HTR-8/SVneo (cell line): ENCODE data around the gene SLC35C1.
A peak's percentile ranks its signal among the peaks of the same experiment; 100 is the strongest.
"Not testable (repeated sequence)": the region's sequence is repeated elsewhere in the genome, so short reads cannot be mapped to it uniquely, and the experiment has no call there.

ENCODE experiments used
- DNase-seq: peaks from one replicate; pipeline ENCODE4 v3.0.0; 2011; ENCODE audit warnings: low spot score, mixed read lengths; ENCODE audit not compliant: insufficient read length
- FAIRE-seq: peaks from 2 replicates; lab custom pipeline; 2011; peaks lifted over from hg19 to GRCh38; lab: Jason Lieb, UNC

Gene SLC35C1

DNA sequence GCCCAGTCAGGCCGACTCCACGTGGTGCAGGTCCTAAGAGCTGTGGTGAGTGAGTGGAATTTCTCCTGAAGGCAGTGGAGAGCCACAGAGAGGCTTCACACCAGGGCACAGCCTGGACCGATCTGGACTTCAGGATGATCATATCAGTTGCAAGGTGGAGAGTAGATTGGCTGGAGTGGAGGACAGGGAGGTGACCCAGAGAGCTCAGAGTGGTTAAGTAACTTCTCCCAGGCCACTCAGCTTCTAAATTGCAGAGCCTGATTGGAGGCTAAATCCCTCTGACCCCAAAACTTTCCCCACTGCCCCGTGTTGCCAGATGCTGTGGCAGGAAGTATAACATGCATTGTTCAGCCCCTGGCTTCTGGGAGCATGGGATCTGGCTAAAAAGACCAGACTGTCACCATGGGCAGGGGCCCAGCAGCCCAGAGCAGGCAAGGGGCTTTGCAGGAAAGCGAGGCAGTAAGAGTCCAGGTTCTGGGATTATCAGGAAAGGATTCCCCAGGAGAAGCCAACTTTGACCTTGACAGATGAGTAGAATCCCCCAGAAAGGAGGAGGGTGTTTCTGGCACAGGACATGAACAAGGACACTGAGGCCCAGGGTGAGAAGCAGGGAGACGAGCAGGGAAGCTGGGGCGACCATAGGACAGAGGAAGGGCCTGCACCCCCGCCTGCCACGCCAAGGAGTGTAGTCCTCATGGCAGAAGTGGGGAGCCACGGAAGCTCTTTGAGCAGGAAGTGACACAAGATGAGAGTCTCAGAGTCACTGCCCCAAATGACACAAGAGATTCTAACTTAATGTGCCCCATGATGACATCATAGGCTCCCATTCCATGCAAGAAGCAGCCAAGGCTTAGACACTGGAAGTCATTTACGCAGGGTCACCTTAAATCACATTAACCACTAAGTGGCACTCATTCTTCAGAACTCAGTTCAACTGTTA lies 4.8 kb downstream of the SLC35C1 start:
- no peak for FAIRE-seq
- DNase-seq, result no peak

GRCh38 chr11:45810431-45811108 lies 5.6 kb downstream of the SLC35C1 start:
- FAIRE-seq (no peak), DNase-seq (no peak)

GRCh38 chr11:45811109-45811435 lies 6.1 kb downstream of the SLC35C1 start:
- FAIRE-seq (no peak), DNase-seq (no peak)

DNA sequence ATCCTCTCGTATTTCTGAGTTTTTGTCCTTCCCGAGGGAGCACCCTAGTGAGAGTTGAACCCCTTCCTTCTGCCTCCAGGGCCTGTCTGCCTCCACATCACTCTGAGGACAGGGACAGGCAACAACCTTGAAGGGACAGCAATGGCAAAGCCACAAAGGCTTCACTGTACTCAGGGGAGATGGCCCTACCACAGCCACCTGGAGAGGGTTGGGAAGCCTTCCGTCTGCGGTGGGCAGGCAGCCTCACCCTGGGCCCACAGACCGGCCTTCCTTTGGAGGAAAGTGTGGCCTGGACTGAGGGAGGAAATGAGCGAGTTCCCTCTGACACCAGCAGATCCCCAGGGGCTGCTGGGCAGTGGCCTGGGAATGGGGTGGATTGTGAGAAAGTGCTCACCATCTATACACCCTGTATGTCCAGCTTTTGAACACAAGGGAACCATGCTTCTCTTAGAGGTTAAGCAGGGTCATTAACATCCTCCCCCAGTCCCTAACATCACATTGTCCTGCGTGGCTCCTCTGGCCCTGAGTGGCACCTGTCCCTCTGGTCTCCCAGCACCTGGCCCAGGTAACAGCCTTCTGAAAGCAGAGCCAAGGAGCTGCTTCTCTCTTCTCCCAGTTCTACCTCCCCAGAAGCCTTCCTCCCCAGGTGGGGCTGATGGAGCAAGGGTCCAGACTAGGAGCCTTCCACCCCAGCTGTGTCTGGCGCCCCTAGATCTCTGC lies 6.8 kb downstream of the SLC35C1 start:
- no peak for DNase-seq
- FAIRE-seq, result no peak

- FAIRE-seq, result no peak
These were observed 7.9 kb downstream of the SLC35C1 start for GRCh38 chr11:45812581-45813548.

GRCh38 chr11:45815747-45816146 lies 10.8 kb downstream of the SLC35C1 start:
- no peak for FAIRE-seq
- peak; percentile 15 for DNase-seq

More at GRCh38 chr11:45812581-45813548, 7.9 kb downstream of the SLC35C1 start:
- DNase-seq, result no peak

GRCh38 chr11:45816614-45817013 lies 11.7 kb downstream of the SLC35C1 start:
- no peak for FAIRE-seq

GRCh38 chr11:45817191-45817590 lies 12.2 kb downstream of the SLC35C1 start:
- DNase-seq, result no peak
- no peak for FAIRE-seq

More at GRCh38 chr11:45816614-45817013, 11.7 kb downstream of the SLC35C1 start:
- DNase-seq, result no peak

- FAIRE-seq (no peak), DNase-seq (no peak)
These were observed 14.1 kb downstream of the SLC35C1 start for GRCh38 chr11:45818961-45819605.

- FAIRE-seq (no peak), DNase-seq (no peak)
These were observed 15.4 kb downstream of the SLC35C1 start for GRCh38 chr11:45820211-45820857.

DNA sequence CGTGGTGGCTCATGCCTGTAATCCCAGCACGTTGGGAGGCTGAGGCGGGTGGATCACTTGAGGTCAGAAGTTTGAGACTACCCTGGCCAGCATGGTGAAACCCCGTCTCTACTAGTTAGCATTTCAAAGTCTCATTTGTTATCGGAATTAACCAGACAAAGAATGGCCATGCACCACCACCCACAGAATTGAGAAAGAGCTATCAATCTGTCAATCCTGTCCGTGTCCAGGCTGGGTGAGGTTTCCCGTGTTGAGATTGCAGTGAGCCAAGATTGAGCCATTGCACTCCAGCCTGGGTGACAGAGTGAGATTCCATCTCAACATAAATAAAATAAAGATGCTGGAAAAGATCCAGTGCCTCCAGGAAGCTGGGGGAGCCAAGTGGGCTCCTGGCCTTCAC lies 21.5 kb downstream of the SLC35C1 start:
- peak; percentile 99 for FAIRE-seq
- DNase-seq, result not testable (repeated sequence)

DNA sequence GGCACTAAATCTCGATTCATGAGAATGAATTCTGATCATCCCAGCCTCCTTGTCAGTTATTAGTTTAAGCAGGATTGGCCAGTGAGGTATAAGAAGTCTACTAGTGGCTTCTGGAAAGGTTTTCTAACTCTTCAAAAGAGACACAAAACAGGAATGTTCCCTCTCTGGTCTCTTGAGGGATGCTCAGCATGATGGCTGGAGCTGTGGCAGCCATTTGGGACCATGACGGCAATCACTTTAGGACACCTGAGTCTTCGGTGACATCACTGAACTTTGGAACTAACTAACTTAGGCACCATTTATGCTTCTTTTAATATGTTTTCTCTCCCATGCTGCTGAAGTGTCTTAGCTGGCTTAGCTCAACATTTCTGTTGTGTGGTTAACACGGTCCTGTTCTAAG lies 22.2 kb downstream of the SLC35C1 start:
- DNase-seq, result no peak
- FAIRE-seq, result no peak

GRCh38 chr11:45828996-45829395 lies 24.0 kb downstream of the SLC35C1 start:
- DNase-seq (no peak), FAIRE-seq (no peak)

GRCh38 chr11:45830596-45830995 lies 25.6 kb downstream of the SLC35C1 start:
- FAIRE-seq (no peak), DNase-seq (no peak)

- FAIRE-seq (no peak), DNase-seq (no peak)
These were observed 28.0 kb downstream of the SLC35C1 start for GRCh38 chr11:45832811-45833441.

GRCh38 chr11:45833761-45834160 lies 28.8 kb downstream of the SLC35C1 start:
- no peak for FAIRE-seq

GRCh38 chr11:45834298-45834756 lies 29.4 kb downstream of the SLC35C1 start:
- FAIRE-seq, result no peak
- DNase-seq, result no peak

More at GRCh38 chr11:45833761-45834160, 28.8 kb downstream of the SLC35C1 start:
- DNase-seq, result no peak

GRCh38 chr11:45839204-45839603 lies 34.3 kb downstream of the SLC35C1 start:
- FAIRE-seq (no peak), DNase-seq (no peak)
